ENCODE measurements around the gene NPAS3.

GRCh38 chr14:33331176-33331949 lies 392.7 kb downstream of the NPAS3 start:
- TF ChIP-seq CTCF (conservative IDR thresholded peaks at IDR 0.05 in 1 of 2, IDR thresholded peaks at IDR 0.05 in 1 of 2; ENCODE audit: low read depth in 1 of 2, low read length in 2 of 2) (no peak), EZH2 (IDR thresholded peaks at IDR 0.05; ENCODE audit: low read length, missing control alignments) (no peak)
